GM12878 (cell line): ENCODE measurements around the gene CTDP1. TPM values are rescaled to one million over a fixed set of nuclear protein-coding genes. Genes with fewer than 3 reads are reported as not detected.

Source experiments
- ATAC-seq: fragments of 200-7000 bp; cut with Tn5 transposase; 3 replicates; pipeline ENCODE4 v1.9.1; 2020; ENCODE audit warnings: mild to moderate bottlenecking, moderate library complexity
- BruUV-seq: library from RNA; stranded (reverse); fragments of 400-500 nt; replicated peaks from 2 replicates; lab custom pipeline; 2021; lab: Mats Ljungman, UMichigan
- CTCF ChIA-PET: fragments of 300-600 bp; sonication (Branson Sonifier 250); formaldehyde crosslinking; extraction: SDS; loops from one replicate; lab custom pipeline; 2021; ENCODE audit warnings: inconsistent platforms; lab: Yijun Ruan, JAX
- POLR2A ChIA-PET: fragments of 350-600 bp; formaldehyde crosslinking; extraction: SDS; loops from one replicate; lab custom pipeline; 2021; ENCODE audit warnings: inconsistent platforms; lab: Charles Lee
- RAD21 ChIA-PET: fragments of 300-600 bp; sonication (Branson Sonifier 250); formaldehyde crosslinking; loops from one replicate; lab custom pipeline; 2023; ENCODE audit warnings: antibody characterized with exemption; ENCODE audit not compliant: unreplicated experiment; lab: Charles Lee
- SMC1A ChIA-PET: fragments of 300-600 bp; sonication (Branson Sonifier 250); formaldehyde crosslinking; loops from one replicate; lab custom pipeline; 2023; ENCODE audit not compliant: unreplicated experiment, uncharacterized antibody; lab: Charles Lee
- DNase-seq: peaks from one replicate; pipeline ENCODE4 v3.0.0-alpha.2; 2011; ENCODE audit warnings: low read depth, low spot score
- FAIRE-seq: peaks from 3 replicates; lab custom pipeline; 2011; peaks lifted over from hg19 to GRCh38; lab: Jason Lieb, UNC
- H2AFZ ChIP-seq: 2 replicates; pipeline ENCODE4 v1.6.0; 2011; ENCODE audit warnings: low read depth, low read length, control low read depth; ENCODE audit not compliant: control insufficient read depth
- H3K27ac ChIP-seq: 2 replicates; pipeline ENCODE4 v1.5.1; 2011; ENCODE audit warnings: control low read depth; ENCODE audit not compliant: control insufficient read depth, insufficient read depth
- H3K27me3 ChIP-seq, 2 experiments: replicated peaks in 1 of 2; 2 replicates each; pipeline versions ENCODE4 v1.6.0 to v1.6.1; 2011; ENCODE audit warnings: low read length in 1 of 2; ENCODE audit not compliant: control insufficient read depth in 2 of 2, insufficient read depth in 2 of 2
- H3K36me3 ChIP-seq, 2 experiments: 2 replicates each; pipeline ENCODE4 v1.5.1; 2011; ENCODE audit warnings: low read length in 1 of 2; ENCODE audit not compliant: control insufficient read depth in 2 of 2, insufficient read depth in 2 of 2
- H3K4me1 ChIP-seq: 2 replicates; pipeline ENCODE4 v1.6.1; 2011; ENCODE audit warnings: mild to moderate bottlenecking, low read length, moderate library complexity, mixed read lengths; ENCODE audit not compliant: control insufficient read depth, insufficient read depth
- H3K4me2 ChIP-seq: 2 replicates; pipeline ENCODE4 v1.6.0; 2011; ENCODE audit warnings: control low read depth; ENCODE audit not compliant: control insufficient read depth, insufficient read depth
- H3K4me3 ChIP-seq: fragments of 200-600 bp; sonication (generic); 2 replicates; pipeline ENCODE4 v1.5.1; 2016
- H3K79me2 ChIP-seq: 2 replicates; pipeline ENCODE4 v1.6.0; 2011; ENCODE audit warnings: low read length; ENCODE audit not compliant: control insufficient read depth, insufficient read depth
- H3K9ac ChIP-seq: 2 replicates; pipeline ENCODE4 v1.8.0; 2011; ENCODE audit warnings: low read length, control low read depth, mixed read lengths; ENCODE audit not compliant: control insufficient read depth, insufficient read depth
- H3K9me3 ChIP-seq: replicated peaks from 3 replicates; pipeline ENCODE4 v1.5.1; 2011; ENCODE audit warnings: mild to moderate bottlenecking, low read length; ENCODE audit not compliant: control insufficient read depth, insufficient read depth
- H4K20me1 ChIP-seq: 2 replicates; pipeline ENCODE4 v1.6.0; 2011; ENCODE audit not compliant: control insufficient read depth, insufficient read depth
- ATF7 ChIP-seq: fragments of 450-650 bp; IDR thresholded peaks from 2 replicates; pipeline ENCODE4 v1.6.1; 2016; ENCODE audit warnings: low read depth, mild to moderate bottlenecking
- BACH1 ChIP-seq: fragments of 450-650 bp; IDR thresholded peaks from 2 replicates; pipeline ENCODE4 v1.6.1; 2017; ENCODE audit warnings: mild to moderate bottlenecking, borderline replicate concordance
- BCL11A ChIP-seq: IDR thresholded peaks from 2 replicates; pipeline ENCODE4 v1.6.1; 2011; ENCODE audit warnings: low read depth, low read length
- FOXM1 ChIP-seq: IDR thresholded peaks from 2 replicates; pipeline ENCODE4 v1.6.1; 2012; ENCODE audit warnings: low read depth, mild to moderate bottlenecking, inconsistent platforms, low read length, moderate library complexity
- IKZF1 ChIP-seq: fragments of 450-650 bp; conservative IDR thresholded peaks from 2 replicates; pipeline ENCODE4 v1.6.1; 2017; ENCODE audit warnings: antibody characterized with exemption, mild to moderate bottlenecking
- KDM1A ChIP-seq: fragments of 200-600 bp; sonication (generic); IDR thresholded peaks from 2 replicates; pipeline ENCODE4 v1.6.1; 2016; ENCODE audit warnings: borderline replicate concordance
- MYB ChIP-seq: fragments of 150-350 bp; IDR thresholded peaks from 2 replicates; pipeline ENCODE4 v1.6.1; 2014; ENCODE audit warnings: mild to moderate bottlenecking, low read depth, low read length, borderline replicate concordance
- NR2C1 ChIP-seq: fragments of 450-650 bp; IDR thresholded peaks from 2 replicates; pipeline ENCODE4 v1.6.1; 2017; ENCODE audit warnings: antibody characterized with exemption, mild to moderate bottlenecking, moderate library complexity
- NRF1 ChIP-seq: conservative IDR thresholded peaks from 2 replicates; pipeline ENCODE4 v1.6.1; 2011; ENCODE audit warnings: mild to moderate bottlenecking, low read depth, low read length, improper control_type of control experiment
- POLR2A ChIP-seq: IDR thresholded peaks from 2 replicates; pipeline ENCODE4 v1.6.1; 2011; ENCODE audit warnings: low read depth, mild to moderate bottlenecking, low read length
- RAD51 ChIP-seq: fragments of 450-650 bp; IDR thresholded peaks from 2 replicates; pipeline ENCODE4 v1.6.1; 2016; ENCODE audit warnings: moderate library complexity, mild to moderate bottlenecking, inconsistent platforms
- SUPT20H ChIP-seq: IDR thresholded peaks from 2 replicates; pipeline ENCODE4 v1.6.1; 2011; ENCODE audit warnings: low read depth, mild to moderate bottlenecking, low read length, moderate library complexity, borderline replicate concordance; ENCODE audit not compliant: control insufficient read depth
- TBL1XR1 ChIP-seq: IDR thresholded peaks from 2 replicates; pipeline ENCODE4 v1.6.1; 2012; ENCODE audit warnings: low read depth, low read length, improper control_type of control experiment
- ZNF384 ChIP-seq: IDR thresholded peaks from 2 replicates; pipeline ENCODE4 v1.6.1; 2012; ENCODE audit warnings: low read depth, mild to moderate bottlenecking, low read length, improper control_type of control experiment, borderline replicate concordance
- WGBS: methylation state at CpG from one replicate; pipeline ENCODE4 v1.1.6; 2016; ENCODE audit warnings: low lambda C conversion rate; ENCODE audit not compliant: insufficient replicate concordance, insufficient coverage; ENCODE audit errors: missing lambda C conversion rate; 5-methylcytosine and 5-hydroxymethylcytosine counted together
- in situ Hi-C: fragments of 300-500 bp; cut with MboI; formaldehyde crosslinking; loops from 9 replicates; pipeline ENCODE4 v1.14.3; 2018; ENCODE audit warnings: mixed read lengths
- intact Hi-C: fragments of 100-400 bp; cut with micrococcal nuclease; formaldehyde crosslinking; loops from one replicate; pipeline ENCODE4 v1.14.2; 2022; ENCODE audit not compliant: unreplicated experiment
- polyA plus RNA-seq, 11 experiments: library from polyadenylated mRNA; depleted of rRNA in 4 of 11; unstranded in 6 of 11; stranded (reverse) in 5 of 11; fragments of >200 nt; fragmentation: Nextera tagmentation in 4 of 11; fragmentation: Illumina TruSeq in 1 of 11; extraction: Ambion mirVana in 4 of 11; extraction: Trizol in 1 of 11; gene quantifications; 1 replicate in 1 of 11; 2 replicates in 10 of 11; pipeline versions ENCODE4 v1.2.1 to v1.2.3, GENCODE V29; 2011 to 2016; ENCODE audit warnings: inconsistent platforms in 2 of 11, missing spikeins in 2 of 11, low read depth in 1 of 11
- total RNA-seq, 4 experiments: library from RNA; depleted of rRNA in 3 of 4; stranded (reverse); fragments of >200 nt in 3 of 4; fragmentation: Illumina TruSeq in 1 of 4; extraction: Trizol in 1 of 4; gene quantifications; 2 replicates each; pipeline versions ENCODE4 v1.2.1 to v1.2.3, GENCODE V29; 2013 to 2021
- TF ChIP-seq, protein P1 (sequence below): fragments of 450-650 bp; IDR thresholded peaks from 2 replicates; pipeline ENCODE4 v1.6.1; 2017; ENCODE audit warnings: mild to moderate bottlenecking, moderate library complexity
- TF ChIP-seq, protein P2 (sequence below): IDR thresholded peaks from 2 replicates; pipeline ENCODE4 v1.6.1; 2011; ENCODE audit warnings: mild to moderate bottlenecking, low read depth, low read length, moderate library complexity; ENCODE audit not compliant: insufficient replicate concordance

Gene CTDP1
- total and polyA plus RNA-seq, 10 of the 15 experiments (the other 5 are each of a cell fraction or from before 2014, with no cell fraction given) = 0.32 to 31.3 (median 8.8) TPM

GRCh38 chr18:79747156-79747845 is 67.7 kb downstream of the CTDP1 start:
- no peak overlapping the region for H3K4me2 ChIP-seq
- ChIA-PET RAD21 (no interaction called here), POLR2A (no interaction called here), SMC1A (no interaction called here), CTCF (no interaction called here)
- BruUV-seq = no TSS peak
- in situ Hi-C loops (no loop called here), intact Hi-C loops (no loop called here)
- peaks cover 2 to 3% of the 10 kb centered on the region in 2 experiments; a peak in 3 of 4 replicates for H3K36me3 ChIP-seq
- no peak overlapping the region for H3K27ac ChIP-seq
- no peaks in the 10 kb centered on the region for H3K4me1 ChIP-seq
- no peaks in the 10 kb centered on the region for H3K79me2 ChIP-seq
- H4K20me1 ChIP-seq = no peaks in the 10 kb centered on the region
- ATAC-seq (no peak), DNase-seq (no peak), FAIRE-seq (no peak)
- WGBS = 95% methylated on average over 35 of the region's 35 CpGs
- H3K9ac ChIP-seq = no peak overlapping the region
- H3K9me3 ChIP-seq = no peaks in the 10 kb centered on the region
- no peak overlapping the region for H3K4me3 ChIP-seq
- no peaks in the 10 kb centered on the region for H3K27me3 ChIP-seq
- H2AFZ ChIP-seq = no peak overlapping the region
- TF ChIP-seq TBL1XR1 (no peak), MYB (no peak), ZNF384 (no peak), NRF1 (no peak), BCL11A (no peak), POLR2A (no peak), BACH1 (no peak), FOXM1 (no peak), KDM1A (no peak), ATF7 (no peak), NR2C1 (no peak), SUPT20H (no peak), IKZF1 (no peak), RAD51 (no peak)
- TF ChIP-seq, protein P1, sequence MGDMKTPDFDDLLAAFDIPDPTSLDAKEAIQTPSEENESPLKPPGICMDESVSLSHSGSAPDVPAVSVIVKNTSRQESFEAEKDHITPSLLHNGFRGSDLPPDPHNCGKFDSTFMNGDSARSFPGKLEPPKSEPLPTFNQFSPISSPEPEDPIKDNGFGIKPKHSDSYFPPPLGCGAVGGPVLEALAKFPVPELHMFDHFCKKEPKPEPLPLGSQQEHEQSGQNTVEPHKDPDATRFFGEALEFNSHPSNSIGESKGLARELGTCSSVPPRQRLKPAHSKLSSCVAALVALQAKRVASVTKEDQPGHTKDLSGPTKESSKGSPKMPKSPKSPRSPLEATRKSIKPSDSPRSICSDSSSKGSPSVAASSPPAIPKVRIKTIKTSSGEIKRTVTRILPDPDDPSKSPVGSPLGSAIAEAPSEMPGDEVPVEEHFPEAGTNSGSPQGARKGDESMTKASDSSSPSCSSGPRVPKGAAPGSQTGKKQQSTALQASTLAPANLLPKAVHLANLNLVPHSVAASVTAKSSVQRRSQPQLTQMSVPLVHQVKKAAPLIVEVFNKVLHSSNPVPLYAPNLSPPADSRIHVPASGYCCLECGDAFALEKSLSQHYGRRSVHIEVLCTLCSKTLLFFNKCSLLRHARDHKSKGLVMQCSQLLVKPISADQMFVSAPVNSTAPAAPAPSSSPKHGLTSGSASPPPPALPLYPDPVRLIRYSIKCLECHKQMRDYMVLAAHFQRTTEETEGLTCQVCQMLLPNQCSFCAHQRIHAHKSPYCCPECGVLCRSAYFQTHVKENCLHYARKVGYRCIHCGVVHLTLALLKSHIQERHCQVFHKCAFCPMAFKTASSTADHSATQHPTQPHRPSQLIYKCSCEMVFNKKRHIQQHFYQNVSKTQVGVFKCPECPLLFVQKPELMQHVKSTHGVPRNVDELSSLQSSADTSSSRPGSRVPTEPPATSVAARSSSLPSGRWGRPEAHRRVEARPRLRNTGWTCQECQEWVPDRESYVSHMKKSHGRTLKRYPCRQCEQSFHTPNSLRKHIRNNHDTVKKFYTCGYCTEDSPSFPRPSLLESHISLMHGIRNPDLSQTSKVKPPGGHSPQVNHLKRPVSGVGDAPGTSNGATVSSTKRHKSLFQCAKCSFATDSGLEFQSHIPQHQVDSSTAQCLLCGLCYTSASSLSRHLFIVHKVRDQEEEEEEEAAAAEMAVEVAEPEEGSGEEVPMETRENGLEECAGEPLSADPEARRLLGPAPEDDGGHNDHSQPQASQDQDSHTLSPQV = no peak
- TF ChIP-seq, protein P2, sequence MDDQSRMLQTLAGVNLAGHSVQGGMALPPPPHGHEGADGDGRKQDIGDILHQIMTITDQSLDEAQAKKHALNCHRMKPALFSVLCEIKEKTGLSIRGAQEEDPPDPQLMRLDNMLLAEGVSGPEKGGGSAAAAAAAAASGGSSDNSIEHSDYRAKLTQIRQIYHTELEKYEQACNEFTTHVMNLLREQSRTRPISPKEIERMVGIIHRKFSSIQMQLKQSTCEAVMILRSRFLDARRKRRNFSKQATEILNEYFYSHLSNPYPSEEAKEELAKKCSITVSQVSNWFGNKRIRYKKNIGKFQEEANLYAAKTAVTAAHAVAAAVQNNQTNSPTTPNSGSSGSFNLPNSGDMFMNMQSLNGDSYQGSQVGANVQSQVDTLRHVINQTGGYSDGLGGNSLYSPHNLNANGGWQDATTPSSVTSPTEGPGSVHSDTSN = no peak
